ENCODE results near the gene RAPGEF1.

DNA sequence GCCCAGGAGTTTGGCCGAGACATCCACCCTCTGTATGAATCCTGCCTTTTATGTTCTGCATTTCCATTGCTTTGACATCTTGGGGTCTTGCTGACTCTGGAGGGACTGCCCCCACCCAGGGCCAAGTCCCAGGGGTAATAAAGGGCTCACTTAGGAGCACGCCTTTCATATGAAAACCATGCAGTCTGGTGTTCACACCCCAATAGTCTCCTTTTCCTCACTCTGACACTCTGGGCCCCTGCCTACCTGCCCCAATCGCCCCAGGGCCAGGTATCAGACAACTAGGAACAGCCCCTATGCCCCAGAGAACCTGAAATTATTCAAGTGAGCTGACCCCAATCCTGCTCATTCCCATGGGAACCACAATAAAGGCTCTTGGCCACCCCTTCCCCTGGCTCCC is 33.1 kb upstream of the RAPGEF1 start:
- TF ChIP-seq, protein P1, sequence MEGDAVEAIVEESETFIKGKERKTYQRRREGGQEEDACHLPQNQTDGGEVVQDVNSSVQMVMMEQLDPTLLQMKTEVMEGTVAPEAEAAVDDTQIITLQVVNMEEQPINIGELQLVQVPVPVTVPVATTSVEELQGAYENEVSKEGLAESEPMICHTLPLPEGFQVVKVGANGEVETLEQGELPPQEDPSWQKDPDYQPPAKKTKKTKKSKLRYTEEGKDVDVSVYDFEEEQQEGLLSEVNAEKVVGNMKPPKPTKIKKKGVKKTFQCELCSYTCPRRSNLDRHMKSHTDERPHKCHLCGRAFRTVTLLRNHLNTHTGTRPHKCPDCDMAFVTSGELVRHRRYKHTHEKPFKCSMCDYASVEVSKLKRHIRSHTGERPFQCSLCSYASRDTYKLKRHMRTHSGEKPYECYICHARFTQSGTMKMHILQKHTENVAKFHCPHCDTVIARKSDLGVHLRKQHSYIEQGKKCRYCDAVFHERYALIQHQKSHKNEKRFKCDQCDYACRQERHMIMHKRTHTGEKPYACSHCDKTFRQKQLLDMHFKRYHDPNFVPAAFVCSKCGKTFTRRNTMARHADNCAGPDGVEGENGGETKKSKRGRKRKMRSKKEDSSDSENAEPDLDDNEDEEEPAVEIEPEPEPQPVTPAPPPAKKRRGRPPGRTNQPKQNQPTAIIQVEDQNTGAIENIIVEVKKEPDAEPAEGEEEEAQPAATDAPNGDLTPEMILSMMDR (IDR thresholded peaks at IDR 0.05), result no peak
- TF ChIP-seq POLR2A (IDR thresholded peaks at IDR 0.05), result no peak
